ENCODE measurements around the gene PICALM. TPM values are rescaled to one million over a fixed set of nuclear protein-coding genes. Genes with fewer than 3 reads are reported as not detected.

Gene PICALM
- total and polyA plus RNA-seq, 2 of the 13 experiments (the other 11 are each of a cell fraction or from before 2014, with no cell fraction given): 97.6 to 154 TPM

GRCh38 chr11:86014221-86014620, 54.7 kb downstream of the PICALM start:
- no peak overlapping the region for H2AFZ ChIP-seq (ENCODE audit: low read length)
- no peak overlapping the region for H3K27ac ChIP-seq (ENCODE audit: extremely low read length, insufficient read depth, low read length)
- H3K9me3 ChIP-seq (ENCODE audit: low read length): no peaks in the 10 kb centered on the region
- H3K9ac ChIP-seq (ENCODE audit: insufficient read depth, low read depth, low read length): no peak overlapping the region
- no peaks in the 10 kb centered on the region for H4K20me1 ChIP-seq (ENCODE audit: insufficient read depth, low read length)
- H3K4me2 ChIP-seq (ENCODE audit: low read depth, low read length): no peak overlapping the region
- no peak for TF ChIP-seq ZNF562 (CRISPR knock-in tag; IDR thresholded peaks at IDR 0.05; ENCODE audit: borderline replicate concordance)
- no peak for TF ChIP-seq ZFX (CRISPR knock-in tag; IDR thresholded peaks at IDR 0.05; ENCODE audit: low read depth)
- TF ChIP-seq, protein P1, sequence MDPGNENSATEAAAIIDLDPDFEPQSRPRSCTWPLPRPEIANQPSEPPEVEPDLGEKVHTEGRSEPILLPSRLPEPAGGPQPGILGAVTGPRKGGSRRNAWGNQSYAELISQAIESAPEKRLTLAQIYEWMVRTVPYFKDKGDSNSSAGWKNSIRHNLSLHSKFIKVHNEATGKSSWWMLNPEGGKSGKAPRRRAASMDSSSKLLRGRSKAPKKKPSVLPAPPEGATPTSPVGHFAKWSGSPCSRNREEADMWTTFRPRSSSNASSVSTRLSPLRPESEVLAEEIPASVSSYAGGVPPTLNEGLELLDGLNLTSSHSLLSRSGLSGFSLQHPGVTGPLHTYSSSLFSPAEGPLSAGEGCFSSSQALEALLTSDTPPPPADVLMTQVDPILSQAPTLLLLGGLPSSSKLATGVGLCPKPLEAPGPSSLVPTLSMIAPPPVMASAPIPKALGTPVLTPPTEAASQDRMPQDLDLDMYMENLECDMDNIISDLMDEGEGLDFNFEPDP (CRISPR knock-in tag; conservative IDR thresholded peaks at IDR 0.05): no peak
- no peak for TF ChIP-seq CC2D1A (CRISPR knock-in tag; IDR thresholded peaks at IDR 0.05)
- no peak for TF ChIP-seq ZNF12 (CRISPR knock-in tag; IDR thresholded peaks at IDR 0.05)
- TF ChIP-seq ZFYVE20 (CRISPR knock-in tag; IDR thresholded peaks at IDR 0.05; ENCODE audit: borderline replicate concordance, low read depth): no peak
- ChIA-PET POLR2A (no interaction called here), CTCF (ENCODE audit: low intra/inter-chr PET ratio, low total read pairs) (no interaction called here)
- H3K27me3 ChIP-seq (ENCODE audit: control insufficient read depth in 1 of 2, insufficient read depth in 2 of 2, low read length in 2 of 2): no peaks in the 10 kb centered on the region
- H3K4me1 ChIP-seq (ENCODE audit: insufficient read depth, low read length): peaks cover 5% of the 10 kb centered on the region; the same call in 1 of the 2 replicates
- no peak overlapping the region for H3K4me3 ChIP-seq (replicated peaks in 1 of 3; ENCODE audit: insufficient read depth in 1 of 3, low read depth in 2 of 3, low read length in 3 of 3)
- in situ Hi-C loops (cut with HindIII; ENCODE audit: extremely low pct_ligation_motif_present, low pct_unique_long_range_greater_than_20kb): no loop called here
- FAIRE-seq (no peak), ATAC-seq (no peak), DNase-seq (ENCODE audit: low spot score) (no peak)
- peaks cover 5 to 40% of the 10 kb centered on the region in 2 experiments; a peak in 4 of 5 replicates for H3K36me3 ChIP-seq (replicated peaks in 1 of 2; ENCODE audit: control insufficient read depth in 1 of 2, insufficient read depth in 2 of 2, low read length in 2 of 2)
- WGBS (ENCODE audit: low lambda C conversion rate): 96% methylated on average over 2 of the region's 2 CpGs
- peaks cover 9% of the 10 kb centered on the region for H3K79me2 ChIP-seq (ENCODE audit: insufficient read depth, low read length)
- no TSS peak for BruUV-seq (replicated peaks)
- intact Hi-C loops (cut with micrococcal nuclease; ENCODE audit: unreplicated experiment): no loop called here

DNA sequence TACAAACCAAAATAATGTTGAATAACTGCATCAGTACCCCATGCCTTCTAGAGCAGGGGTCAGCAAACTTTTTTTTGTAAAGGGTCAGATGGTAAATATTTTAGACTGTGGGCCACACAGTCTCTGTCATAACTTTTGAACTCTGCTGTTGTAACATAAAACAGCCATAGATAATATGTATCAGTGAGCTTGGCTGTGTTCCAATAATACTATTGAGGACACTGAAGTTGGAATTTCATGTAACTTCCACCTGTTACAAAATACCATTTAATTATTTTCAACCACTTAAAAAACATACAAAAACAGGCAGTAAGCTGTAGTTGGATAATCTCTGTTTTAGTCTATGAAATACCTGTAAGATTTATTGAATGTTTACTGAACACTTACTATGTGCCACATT, 55.2 kb downstream of the PICALM start:
- Histone ChIP-seq H3K36me3 (replicated peaks in 1 of 2; ENCODE audit: control insufficient read depth in 1 of 2, insufficient read depth in 2 of 2, low read length in 2 of 2) (peaks cover 5 to 40% of the 10 kb centered on the region in 2 experiments; a peak in 4 of 5 replicates), H3K4me3 (replicated peaks in 1 of 3; ENCODE audit: insufficient read depth in 1 of 3, low read depth in 2 of 3, low read length in 3 of 3) (no peak overlapping the region), H3K79me2 (ENCODE audit: insufficient read depth, low read length) (peaks cover 9% of the 10 kb centered on the region), H3K4me1 (ENCODE audit: insufficient read depth, low read length) (peaks cover 5% of the 10 kb centered on the region; the same call in 1 of the 2 replicates), H3K9ac (ENCODE audit: insufficient read depth, low read depth, low read length) (no peak overlapping the region), H3K27me3 (ENCODE audit: control insufficient read depth in 1 of 2, insufficient read depth in 2 of 2, low read length in 2 of 2) (no peaks in the 10 kb centered on the region), H4K20me1 (ENCODE audit: insufficient read depth, low read length) (no peaks in the 10 kb centered on the region), H2AFZ (ENCODE audit: low read length) (no peak overlapping the region), H3K27ac (ENCODE audit: extremely low read length, insufficient read depth, low read length) (no peak overlapping the region), H3K9me3 (ENCODE audit: low read length) (no peaks in the 10 kb centered on the region), H3K4me2 (ENCODE audit: low read depth, low read length) (no peak overlapping the region)
- no peak for DNase-seq (ENCODE audit: low spot score)
- FAIRE-seq: no peak
- ATAC-seq: no peak
- in situ Hi-C loops (cut with HindIII; ENCODE audit: extremely low pct_ligation_motif_present, low pct_unique_long_range_greater_than_20kb): no loop called here
- ChIA-PET CTCF (ENCODE audit: low intra/inter-chr PET ratio, low total read pairs) (no interaction called here), POLR2A (no interaction called here)
- intact Hi-C loops (cut with micrococcal nuclease; ENCODE audit: unreplicated experiment): no loop called here
- no TSS peak for BruUV-seq (replicated peaks)
- TF ChIP-seq SIN3A (IDR thresholded peaks at IDR 0.05; ENCODE audit: borderline replicate concordance, low read depth, low read length) (no peak), MIXL1 (CRISPR knock-in tag; IDR thresholded peaks at IDR 0.05) (no peak), ZNF773 (CRISPR knock-in tag; IDR thresholded peaks at IDR 0.05; ENCODE audit: borderline replicate concordance) (no peak), ZNF652 (CRISPR knock-in tag; IDR thresholded peaks at IDR 0.05; ENCODE audit: borderline replicate concordance, low read depth) (no peak), ZZZ3 (CRISPR knock-in tag; IDR thresholded peaks at IDR 0.05; ENCODE audit: borderline replicate concordance) (no peak), ZNF768 (CRISPR knock-in tag; IDR thresholded peaks at IDR 0.05) (no peak)
- TF ChIP-seq, protein P2, sequence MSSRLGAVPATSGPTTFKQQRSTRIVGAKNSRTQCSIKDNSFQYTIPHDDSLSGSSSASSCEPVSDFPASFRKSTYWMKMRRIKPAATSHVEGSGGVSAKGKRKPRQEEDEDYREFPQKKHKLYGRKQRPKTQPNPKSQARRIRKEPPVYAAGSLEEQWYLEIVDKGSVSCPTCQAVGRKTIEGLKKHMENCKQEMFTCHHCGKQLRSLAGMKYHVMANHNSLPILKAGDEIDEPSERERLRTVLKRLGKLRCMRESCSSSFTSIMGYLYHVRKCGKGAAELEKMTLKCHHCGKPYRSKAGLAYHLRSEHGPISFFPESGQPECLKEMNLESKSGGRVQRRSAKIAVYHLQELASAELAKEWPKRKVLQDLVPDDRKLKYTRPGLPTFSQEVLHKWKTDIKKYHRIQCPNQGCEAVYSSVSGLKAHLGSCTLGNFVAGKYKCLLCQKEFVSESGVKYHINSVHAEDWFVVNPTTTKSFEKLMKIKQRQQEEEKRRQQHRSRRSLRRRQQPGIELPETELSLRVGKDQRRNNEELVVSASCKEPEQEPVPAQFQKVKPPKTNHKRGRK (CRISPR knock-in tag; IDR thresholded peaks at IDR 0.05): no peak
